ENCODE measurements around the gene FMNL2. TPM values are rescaled to one million over a fixed set of nuclear protein-coding genes. Genes with fewer than 3 reads are reported as not detected.

The FMNL2 gene
- total RNA-seq, 4 donors from 2014 or later, result 6.7 to 17.2 (median 11.5) TPM

DNA sequence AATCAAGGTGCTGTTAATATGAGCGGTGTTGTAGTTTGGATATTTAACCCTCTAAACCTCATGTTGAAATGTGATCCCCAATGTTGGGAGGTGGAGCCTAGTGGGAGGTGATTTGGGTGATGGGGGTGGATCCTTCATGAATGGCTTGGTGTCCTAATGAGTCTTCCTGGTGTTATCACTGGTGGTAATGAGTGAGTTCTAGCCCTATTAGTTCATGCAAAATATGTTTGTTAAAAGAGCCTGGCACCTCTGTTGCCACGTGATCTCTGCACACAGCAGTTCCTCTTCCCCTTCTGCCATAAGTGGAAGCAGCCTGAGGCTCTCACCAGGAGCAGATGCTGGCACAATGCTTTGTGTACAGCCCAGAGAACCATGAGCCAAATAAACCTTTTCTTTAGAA is 158.4 kb downstream of the FMNL2 start:
- Histone ChIP-seq H3K36me3 (no peaks in the 10 kb centered on the region), H3K27me3 (no peaks in the 10 kb centered on the region), H3K27ac (peak overlapping the region; percentile 6 to 62 (median 29)), H3K9me3 (no peaks in the 10 kb centered on the region), H3K4me1 (peaks cover 63 to 73% of the 10 kb centered on the region in 2 donors), H3K4me3 (no peak overlapping the region)
- DNase-seq (no peak), ATAC-seq (no peak)
- TF ChIP-seq, protein P1, sequence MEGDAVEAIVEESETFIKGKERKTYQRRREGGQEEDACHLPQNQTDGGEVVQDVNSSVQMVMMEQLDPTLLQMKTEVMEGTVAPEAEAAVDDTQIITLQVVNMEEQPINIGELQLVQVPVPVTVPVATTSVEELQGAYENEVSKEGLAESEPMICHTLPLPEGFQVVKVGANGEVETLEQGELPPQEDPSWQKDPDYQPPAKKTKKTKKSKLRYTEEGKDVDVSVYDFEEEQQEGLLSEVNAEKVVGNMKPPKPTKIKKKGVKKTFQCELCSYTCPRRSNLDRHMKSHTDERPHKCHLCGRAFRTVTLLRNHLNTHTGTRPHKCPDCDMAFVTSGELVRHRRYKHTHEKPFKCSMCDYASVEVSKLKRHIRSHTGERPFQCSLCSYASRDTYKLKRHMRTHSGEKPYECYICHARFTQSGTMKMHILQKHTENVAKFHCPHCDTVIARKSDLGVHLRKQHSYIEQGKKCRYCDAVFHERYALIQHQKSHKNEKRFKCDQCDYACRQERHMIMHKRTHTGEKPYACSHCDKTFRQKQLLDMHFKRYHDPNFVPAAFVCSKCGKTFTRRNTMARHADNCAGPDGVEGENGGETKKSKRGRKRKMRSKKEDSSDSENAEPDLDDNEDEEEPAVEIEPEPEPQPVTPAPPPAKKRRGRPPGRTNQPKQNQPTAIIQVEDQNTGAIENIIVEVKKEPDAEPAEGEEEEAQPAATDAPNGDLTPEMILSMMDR (IDR thresholded peaks at IDR 0.05 in 4 of 5, conservative IDR thresholded peaks at IDR 0.05 in 1 of 5), result no peak
- TF ChIP-seq POLR2A (IDR thresholded peaks at IDR 0.05), result no peak
- in situ Hi-C loops (cut with MboI; ENCODE audit: low sequenced_read_pairs in 4 of 4), result no loop called here
- intact Hi-C loops (cut with DNase I; ENCODE audit: low total_unique reads), result no loop called here

DNA sequence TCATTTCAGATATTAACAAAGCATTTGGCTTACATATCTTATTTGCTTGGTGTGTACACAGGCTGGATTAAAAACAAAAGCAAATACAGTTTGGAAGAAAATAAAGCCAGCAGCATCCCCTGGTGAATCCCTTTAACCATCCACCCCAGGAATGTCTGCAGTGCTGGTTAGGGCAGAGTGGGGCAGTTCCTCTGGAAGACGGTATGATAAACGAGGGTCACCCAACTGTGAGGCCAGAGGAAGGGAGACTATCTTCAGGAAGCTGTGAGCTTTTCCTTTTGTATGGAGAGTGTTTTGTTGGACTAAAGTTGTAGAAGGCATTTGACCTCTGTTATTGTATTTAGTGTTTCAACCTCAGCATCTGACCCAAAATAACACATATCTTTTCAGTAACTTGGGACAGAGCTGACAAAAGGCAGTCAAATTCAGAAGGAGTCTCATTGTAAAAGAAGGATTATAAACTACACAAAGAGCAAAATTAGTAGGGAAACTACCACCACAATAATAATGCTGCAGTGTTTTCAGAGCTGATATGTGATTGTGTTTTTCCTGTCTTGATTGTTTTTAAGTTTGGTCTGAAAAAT is 159.1 kb downstream of the FMNL2 start:
- no peak overlapping the region for H3K4me3 ChIP-seq
- no peak for ATAC-seq
- in situ Hi-C loops (cut with MboI; ENCODE audit: low sequenced_read_pairs in 4 of 4) (no loop called here), intact Hi-C loops (cut with DNase I; ENCODE audit: low total_unique reads) (no loop called here)
- no peak for DNase-seq
- no peaks in the 10 kb centered on the region for H3K36me3 ChIP-seq
- peak overlapping the region in 3 of 4 donors; percentile 19 to 62 (median 39) for H3K27ac ChIP-seq
- no peak for TF ChIP-seq POLR2A (IDR thresholded peaks at IDR 0.05)
- TF ChIP-seq, protein P1 (IDR thresholded peaks at IDR 0.05 in 4 of 5, conservative IDR thresholded peaks at IDR 0.05 in 1 of 5), result no peak
- no peaks in the 10 kb centered on the region for H3K9me3 ChIP-seq
- no peaks in the 10 kb centered on the region for H3K27me3 ChIP-seq
- peaks cover 65 to 78% of the 10 kb centered on the region in 2 donors for H3K4me1 ChIP-seq

DNA sequence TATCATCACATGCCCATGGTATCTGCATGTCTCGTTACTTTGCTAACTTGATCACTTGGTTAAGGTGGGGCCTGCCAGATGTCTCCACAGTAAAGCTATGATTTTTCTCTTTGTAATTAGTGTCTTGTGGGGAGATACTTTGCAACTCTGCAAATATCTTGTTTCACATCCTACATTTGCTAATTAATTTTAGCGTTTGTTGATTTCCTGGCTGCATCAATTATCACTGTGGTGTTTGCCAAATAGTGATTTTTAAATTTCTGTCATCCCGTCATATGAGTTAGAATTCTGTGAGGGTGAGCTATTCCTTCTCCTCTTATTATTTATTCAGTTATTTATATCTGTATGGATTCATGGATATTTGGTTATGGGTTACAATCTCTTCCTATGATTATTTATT is 161.4 kb downstream of the FMNL2 start:
- intact Hi-C loops (cut with DNase I; ENCODE audit: low total_unique reads), result no loop called here
- in situ Hi-C loops (cut with MboI; ENCODE audit: low sequenced_read_pairs in 4 of 4), result no loop called here
- Histone ChIP-seq H3K27me3 (no peaks in the 10 kb centered on the region), H3K4me1 (peaks cover 63 to 84% of the 10 kb centered on the region in 2 donors), H3K36me3 (no peaks in the 10 kb centered on the region), H3K9me3 (no peaks in the 10 kb centered on the region), H3K4me3 (no peak overlapping the region), H3K27ac (no peak overlapping the region)
- ATAC-seq, result no peak
- DNase-seq, result no peak
- TF ChIP-seq, protein P1 (IDR thresholded peaks at IDR 0.05 in 4 of 5, conservative IDR thresholded peaks at IDR 0.05 in 1 of 5), result no peak
- TF ChIP-seq POLR2A (IDR thresholded peaks at IDR 0.05), result no peak

DNA sequence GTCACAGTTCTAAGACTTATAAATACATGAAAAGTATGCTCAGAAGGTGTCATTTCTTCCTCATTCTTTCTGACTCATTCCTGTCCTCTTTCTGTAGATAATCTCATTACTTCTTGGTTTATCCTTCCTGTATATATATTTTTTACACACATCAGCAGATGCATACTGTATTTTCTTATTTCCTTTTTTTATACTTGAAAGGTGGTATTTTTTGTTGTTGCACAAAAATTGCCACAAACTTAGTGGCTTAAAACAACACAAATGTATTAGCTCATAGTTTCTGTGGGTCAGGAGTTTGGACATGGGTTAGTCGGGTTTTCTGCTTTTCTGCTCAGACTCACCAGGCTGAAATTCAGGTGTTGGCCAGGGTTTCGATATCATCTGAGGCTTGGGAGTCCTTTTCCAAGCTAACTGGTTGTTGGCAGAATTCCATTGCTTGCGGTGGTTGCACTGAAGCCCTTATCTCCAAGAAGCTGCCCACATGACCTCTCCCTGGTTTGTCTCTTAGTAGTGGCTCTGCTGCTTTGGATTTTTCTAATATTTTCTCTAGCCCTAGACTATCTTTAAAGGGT is 162.6 kb downstream of the FMNL2 start:
- in situ Hi-C loops (cut with MboI; ENCODE audit: low sequenced_read_pairs in 4 of 4) (no loop called here), intact Hi-C loops (cut with DNase I; ENCODE audit: low total_unique reads) (no loop called here)
- ATAC-seq (no peak), DNase-seq (no peak)
- TF ChIP-seq POLR2A (IDR thresholded peaks at IDR 0.05), result no peak
- TF ChIP-seq, protein P1 (IDR thresholded peaks at IDR 0.05 in 4 of 5, conservative IDR thresholded peaks at IDR 0.05 in 1 of 5), result no peak
- H3K9me3 ChIP-seq, result no peaks in the 10 kb centered on the region
- H3K4me1 ChIP-seq, result peaks cover 54 to 74% of the 10 kb centered on the region in 2 donors
- no peaks in the 10 kb centered on the region for H3K27me3 ChIP-seq
- peak overlapping the region in 1 of 4 donors; percentile 8 for H3K27ac ChIP-seq
- H3K4me3 ChIP-seq, result no peak overlapping the region
- no peaks in the 10 kb centered on the region for H3K36me3 ChIP-seq

Measured in gastrocnemius medialis (tissue), 4 donors.